ENCODE measurements around the gene MAP3K12.
"Not testable (repeated sequence)": the region's sequence is repeated elsewhere in the genome, so short reads cannot be mapped to it uniquely, and the experiment has no call there.

Gene MAP3K12

GRCh38 chr12:53499266-53500141, at the start of gene MAP3K12:
Gene MAP3K12, minus strand, starts transcription at chr12:53499458. Its CDS starts 12,067 bp downstream, at chr12:53487391.
- DNase-seq, result peak; percentile 80
- in situ Hi-C loops (cut with HindIII; ENCODE audit: low pct_ligation_motif_present, low pct_unique_long_range_greater_than_20kb, low sequenced_read_pairs), result no loop called here

- in situ Hi-C loops (cut with HindIII; ENCODE audit: low pct_ligation_motif_present, low pct_unique_long_range_greater_than_20kb, low sequenced_read_pairs); DNase-seq: not testable (repeated sequence)
These were observed 49.1 kb upstream of the MAP3K12 start for GRCh38 chr12:53548354-53548753.

- in situ Hi-C loops (cut with HindIII; ENCODE audit: low pct_ligation_motif_present, low pct_unique_long_range_greater_than_20kb, low sequenced_read_pairs), result no loop called here
- DNase-seq, result peak; percentile 83
These were observed 44.3 kb upstream of the MAP3K12 start for GRCh38 chr12:53543539-53543938.

- DNase-seq, result no peak
- in situ Hi-C loops (cut with HindIII; ENCODE audit: low pct_ligation_motif_present, low pct_unique_long_range_greater_than_20kb, low sequenced_read_pairs), result loop anchor here (10.0 kb wide), 1 partner anchor 135 kb away; the partner anchor contains the start of gene ATP5MC2
These were observed 40.3 kb upstream of the MAP3K12 start for GRCh38 chr12:53539526-53539925.

GRCh38 chr12:53538209-53538689, 39.0 kb upstream of the MAP3K12 start:
- in situ Hi-C loops (cut with HindIII; ENCODE audit: low pct_ligation_motif_present, low pct_unique_long_range_greater_than_20kb, low sequenced_read_pairs), result loop anchor here (10.0 kb wide), 1 partner anchor 137 kb away; the partner anchor contains the start of gene ATP5MC2
- no peak for DNase-seq

GRCh38 chr12:53536962-53537361, 37.7 kb upstream of the MAP3K12 start:
- in situ Hi-C loops (cut with HindIII; ENCODE audit: low pct_ligation_motif_present, low pct_unique_long_range_greater_than_20kb, low sequenced_read_pairs), result loop anchor here (10.0 kb wide), 1 partner anchor 138 kb away; the partner anchor contains the start of gene ATP5MC2
- DNase-seq, result no peak

GRCh38 chr12:53533471-53533870, 34.2 kb upstream of the MAP3K12 start:
- DNase-seq, result no peak
- in situ Hi-C loops (cut with HindIII; ENCODE audit: low pct_ligation_motif_present, low pct_unique_long_range_greater_than_20kb, low sequenced_read_pairs), result loop anchor here (10.0 kb wide), 1 partner anchor 141 kb away; the partner anchor contains the start of gene ATP5MC2

- DNase-seq, result no peak
- in situ Hi-C loops (cut with HindIII; ENCODE audit: low pct_ligation_motif_present, low pct_unique_long_range_greater_than_20kb, low sequenced_read_pairs), result loop anchor here (10.0 kb wide), 1 partner anchor 142 kb away; the partner anchor contains the start of gene ATP5MC2
These were observed 33.5 kb upstream of the MAP3K12 start for GRCh38 chr12:53532524-53533445.

GRCh38 chr12:53532021-53532420, 32.8 kb upstream of the MAP3K12 start:
- in situ Hi-C loops (cut with HindIII; ENCODE audit: low pct_ligation_motif_present, low pct_unique_long_range_greater_than_20kb, low sequenced_read_pairs), result loop anchor here (10.0 kb wide), 1 partner anchor 143 kb away; the partner anchor contains the start of gene ATP5MC2
- no peak for DNase-seq

- in situ Hi-C loops (cut with HindIII; ENCODE audit: low pct_ligation_motif_present, low pct_unique_long_range_greater_than_20kb, low sequenced_read_pairs), result loop anchor here (10.0 kb wide), 1 partner anchor 144 kb away; the partner anchor contains the start of gene ATP5MC2
These were observed 31.7 kb upstream of the MAP3K12 start for GRCh38 chr12:53530920-53531319.

GRCh38 chr12:53530061-53530460, 30.8 kb upstream of the MAP3K12 start:
- no peak for DNase-seq
- in situ Hi-C loops (cut with HindIII; ENCODE audit: low pct_ligation_motif_present, low pct_unique_long_range_greater_than_20kb, low sequenced_read_pairs), result loop anchor here (10.0 kb wide), 1 partner anchor 145 kb away; the partner anchor contains the start of gene ATP5MC2

More at GRCh38 chr12:53530920-53531319, 31.7 kb upstream of the MAP3K12 start:
- DNase-seq, result no peak

- DNase-seq, result no peak
- in situ Hi-C loops (cut with HindIII; ENCODE audit: low pct_ligation_motif_present, low pct_unique_long_range_greater_than_20kb, low sequenced_read_pairs), result no loop called here
These were observed 25.2 kb upstream of the MAP3K12 start for GRCh38 chr12:53524476-53524875.

GRCh38 chr12:53523131-53523530, 23.9 kb upstream of the MAP3K12 start:
- in situ Hi-C loops (cut with HindIII; ENCODE audit: low pct_ligation_motif_present, low pct_unique_long_range_greater_than_20kb, low sequenced_read_pairs), result no loop called here
- DNase-seq, result no peak

GRCh38 chr12:53518381-53518780, 19.1 kb upstream of the MAP3K12 start:
- DNase-seq, result no peak
- in situ Hi-C loops (cut with HindIII; ENCODE audit: low pct_ligation_motif_present, low pct_unique_long_range_greater_than_20kb, low sequenced_read_pairs), result no loop called here

- no peak for DNase-seq
- in situ Hi-C loops (cut with HindIII; ENCODE audit: low pct_ligation_motif_present, low pct_unique_long_range_greater_than_20kb, low sequenced_read_pairs), result no loop called here
These were observed 17.6 kb upstream of the MAP3K12 start for GRCh38 chr12:53516758-53517455.

- DNase-seq, result no peak
- in situ Hi-C loops (cut with HindIII; ENCODE audit: low pct_ligation_motif_present, low pct_unique_long_range_greater_than_20kb, low sequenced_read_pairs), result no loop called here
These were observed 16.0 kb upstream of the MAP3K12 start for GRCh38 chr12:53515291-53515680.

GRCh38 chr12:53514628-53515290, 15.5 kb upstream of the MAP3K12 start:
- DNase-seq, result no peak
- in situ Hi-C loops (cut with HindIII; ENCODE audit: low pct_ligation_motif_present, low pct_unique_long_range_greater_than_20kb, low sequenced_read_pairs), result no loop called here

All from ACHN (cell line).